ENCODE results near the gene TMEM250.
"Not testable (repeated sequence)": the region's sequence is repeated elsewhere in the genome, so short reads cannot be mapped to it uniquely, and the experiment has no call there.

TMEM250 gene

DNA sequence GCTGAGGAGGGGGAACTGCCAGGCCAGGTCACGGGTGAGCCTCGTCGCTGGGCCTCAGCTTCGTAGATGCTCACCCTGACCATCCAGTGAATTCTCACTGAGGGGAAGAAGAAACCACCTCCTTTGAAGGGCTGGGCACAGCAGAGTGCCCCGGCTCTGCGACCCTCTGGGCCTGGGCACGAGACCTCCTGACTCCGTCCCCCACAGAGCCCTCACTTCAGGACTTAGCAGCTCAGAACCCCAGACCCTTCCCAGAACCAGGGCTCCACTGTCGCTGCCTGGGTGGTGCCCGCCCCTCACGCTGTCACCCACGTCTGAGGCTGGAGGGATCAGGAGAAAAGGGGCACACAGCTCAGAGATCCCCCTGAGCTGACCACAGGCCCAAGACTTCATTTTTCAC is 34.3 kb upstream of the TMEM250 start:
- no peak for DNase-seq (ENCODE audit: extremely low read depth, insufficient read length)
- no peaks in the 10 kb centered on the region for H3K27me3 ChIP-seq (replicated peaks; ENCODE audit: control insufficient read depth, insufficient read depth, low read length)
- TF ChIP-seq, protein P1, sequence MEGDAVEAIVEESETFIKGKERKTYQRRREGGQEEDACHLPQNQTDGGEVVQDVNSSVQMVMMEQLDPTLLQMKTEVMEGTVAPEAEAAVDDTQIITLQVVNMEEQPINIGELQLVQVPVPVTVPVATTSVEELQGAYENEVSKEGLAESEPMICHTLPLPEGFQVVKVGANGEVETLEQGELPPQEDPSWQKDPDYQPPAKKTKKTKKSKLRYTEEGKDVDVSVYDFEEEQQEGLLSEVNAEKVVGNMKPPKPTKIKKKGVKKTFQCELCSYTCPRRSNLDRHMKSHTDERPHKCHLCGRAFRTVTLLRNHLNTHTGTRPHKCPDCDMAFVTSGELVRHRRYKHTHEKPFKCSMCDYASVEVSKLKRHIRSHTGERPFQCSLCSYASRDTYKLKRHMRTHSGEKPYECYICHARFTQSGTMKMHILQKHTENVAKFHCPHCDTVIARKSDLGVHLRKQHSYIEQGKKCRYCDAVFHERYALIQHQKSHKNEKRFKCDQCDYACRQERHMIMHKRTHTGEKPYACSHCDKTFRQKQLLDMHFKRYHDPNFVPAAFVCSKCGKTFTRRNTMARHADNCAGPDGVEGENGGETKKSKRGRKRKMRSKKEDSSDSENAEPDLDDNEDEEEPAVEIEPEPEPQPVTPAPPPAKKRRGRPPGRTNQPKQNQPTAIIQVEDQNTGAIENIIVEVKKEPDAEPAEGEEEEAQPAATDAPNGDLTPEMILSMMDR (IDR thresholded peaks at IDR 0.05; ENCODE audit: insufficient read depth, low read length, poor library complexity, severe bottlenecking) = no peak

DNA sequence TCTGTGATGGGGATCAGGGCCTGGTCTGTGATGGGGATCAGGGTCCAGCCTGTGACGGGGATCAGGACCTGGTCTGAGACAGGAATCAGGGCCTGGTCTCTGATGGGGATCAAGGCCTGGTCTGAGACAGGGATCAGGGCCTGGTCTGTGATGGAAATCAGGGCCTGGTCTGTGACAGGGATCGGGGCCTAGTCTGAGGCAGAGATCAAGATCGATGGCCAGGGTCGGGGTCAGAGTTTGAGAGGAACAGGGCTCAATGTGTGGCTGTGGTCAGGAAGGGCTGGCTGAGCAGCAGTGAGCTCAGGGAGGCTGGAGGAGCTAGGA is 33.8 kb upstream of the TMEM250 start:
- TF ChIP-seq, protein P1 (IDR thresholded peaks at IDR 0.05; ENCODE audit: insufficient read depth, low read length, poor library complexity, severe bottlenecking) = no peak
- H3K4me3 ChIP-seq (replicated peaks; ENCODE audit: low read depth, low read length) = no peak overlapping the region
- H3K36me3 ChIP-seq (ENCODE audit: control insufficient read depth, insufficient read depth, low read length) = no peaks in the 10 kb centered on the region
- DNase-seq (ENCODE audit: extremely low read depth, insufficient read length) = no peak
- no peaks in the 10 kb centered on the region for H3K27me3 ChIP-seq (replicated peaks; ENCODE audit: control insufficient read depth, insufficient read depth, low read length)

More for the DNA sequence above, 34.3 kb upstream of the TMEM250 start:
- no peaks in the 10 kb centered on the region for H3K36me3 ChIP-seq (ENCODE audit: control insufficient read depth, insufficient read depth, low read length)
- H3K4me3 ChIP-seq (replicated peaks; ENCODE audit: low read depth, low read length) = no peak overlapping the region

DNA sequence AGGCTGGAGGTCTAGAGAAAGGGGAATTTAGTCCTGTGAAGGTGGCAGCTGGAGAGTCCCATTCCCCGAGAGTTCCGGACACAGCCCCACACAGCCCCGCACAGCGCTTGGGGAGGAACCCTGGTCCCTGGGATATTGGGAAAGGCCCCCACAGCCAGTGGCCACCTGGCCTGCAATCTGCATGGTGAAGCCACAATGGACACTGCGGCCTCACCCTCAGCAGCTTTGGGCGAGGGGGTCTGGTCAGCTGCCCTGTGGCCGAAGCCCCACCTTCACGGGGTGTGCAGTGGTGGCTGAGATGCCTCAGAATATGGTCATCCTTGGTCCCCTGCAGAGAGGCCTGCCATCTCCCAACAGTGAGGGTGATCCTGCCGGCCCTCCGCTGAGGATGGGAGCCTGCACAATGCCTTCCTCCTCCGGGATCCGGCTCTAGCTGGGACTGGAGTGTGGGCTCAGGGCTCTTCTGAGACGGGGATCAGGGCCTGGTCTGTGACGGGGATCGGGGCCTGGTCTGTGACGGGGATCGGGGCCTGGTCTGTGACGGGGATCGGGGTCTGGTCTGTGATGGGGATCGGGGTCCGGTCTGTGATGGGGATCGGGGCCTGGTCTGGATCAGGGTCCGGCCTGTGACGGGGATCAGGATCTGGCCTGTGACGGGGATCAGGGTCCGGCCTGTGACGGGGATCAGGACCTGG is 33.3 kb upstream of the TMEM250 start:
- TF ChIP-seq, protein P1 (IDR thresholded peaks at IDR 0.05; ENCODE audit: insufficient read depth, low read length, poor library complexity, severe bottlenecking) = no peak
- Histone ChIP-seq H3K36me3 (ENCODE audit: control insufficient read depth, insufficient read depth, low read length) (no peaks in the 10 kb centered on the region), H3K4me3 (replicated peaks; ENCODE audit: low read depth, low read length) (no peak overlapping the region), H3K27me3 (replicated peaks; ENCODE audit: control insufficient read depth, insufficient read depth, low read length) (no peaks in the 10 kb centered on the region)
- DNase-seq (ENCODE audit: extremely low read depth, insufficient read length) = no peak

DNA sequence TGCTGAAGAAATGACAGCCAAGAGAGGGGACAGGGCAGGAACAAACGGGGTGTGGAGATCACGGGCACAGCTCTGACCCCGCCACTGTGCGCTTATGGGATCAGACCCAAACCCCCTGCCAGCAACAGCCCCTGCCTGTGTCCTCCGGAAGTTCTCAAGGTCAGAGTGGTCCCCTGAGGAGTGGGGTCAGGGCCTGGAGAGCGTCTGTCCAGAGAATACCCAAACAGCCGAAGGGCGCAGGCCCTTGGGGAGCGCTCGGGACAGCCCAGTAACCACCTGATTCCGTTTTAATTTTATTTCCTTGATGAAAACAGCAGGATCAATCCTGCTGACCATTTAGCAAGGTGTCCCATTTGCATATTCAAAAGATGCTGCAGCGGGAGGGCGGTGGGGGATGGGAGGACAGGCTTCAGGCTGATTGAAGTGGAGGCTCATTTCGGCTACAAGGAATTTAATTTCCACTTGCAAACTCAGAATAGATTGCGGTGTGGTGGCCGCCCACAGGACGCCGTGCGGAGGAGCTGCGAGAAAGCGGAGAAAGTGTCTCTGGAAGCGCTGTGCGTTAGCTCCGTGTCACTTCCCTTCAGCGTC is 32.6 kb upstream of the TMEM250 start:
- TF ChIP-seq, protein P1 (IDR thresholded peaks at IDR 0.05; ENCODE audit: insufficient read depth, low read length, poor library complexity, severe bottlenecking) = no peak
- H3K27me3 ChIP-seq (replicated peaks; ENCODE audit: control insufficient read depth, insufficient read depth, low read length) = no peaks in the 10 kb centered on the region; the same call in 1 of the 2 replicates
- DNase-seq (ENCODE audit: extremely low read depth, insufficient read length) = no peak
- H3K4me3 ChIP-seq (replicated peaks; ENCODE audit: low read depth, low read length) = no peak overlapping the region
- no peaks in the 10 kb centered on the region for H3K36me3 ChIP-seq (ENCODE audit: control insufficient read depth, insufficient read depth, low read length)

DNA sequence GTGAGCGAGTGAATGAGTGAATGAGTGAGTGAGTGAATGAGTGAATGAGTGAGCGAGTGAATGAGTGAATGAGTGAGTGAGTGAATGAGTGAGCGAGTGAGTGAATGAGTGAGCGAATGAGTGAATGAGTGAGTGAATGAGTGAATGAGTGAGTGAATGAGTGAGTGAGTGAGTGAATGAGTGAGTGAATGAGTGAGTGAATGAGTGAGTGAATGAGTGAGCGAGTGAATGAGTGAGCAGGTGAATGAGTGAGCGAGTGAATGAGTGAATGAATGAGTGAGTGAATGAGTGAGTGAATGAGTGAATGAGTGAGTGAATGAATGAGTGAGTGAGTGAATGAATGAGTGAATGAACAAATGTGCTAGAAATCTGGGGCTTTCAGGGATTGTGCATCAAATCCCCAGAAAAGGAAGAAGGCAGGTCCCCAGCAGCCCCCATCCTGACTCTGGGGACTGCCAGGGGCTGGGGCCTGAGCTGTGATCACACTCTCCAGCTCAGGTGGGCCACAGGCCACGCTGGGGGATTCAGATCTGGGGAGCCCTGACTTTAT is 32.1 kb upstream of the TMEM250 start:
- not testable (repeated sequence) for H3K4me3 ChIP-seq (replicated peaks; ENCODE audit: low read depth, low read length); H3K27me3 ChIP-seq (replicated peaks; ENCODE audit: control insufficient read depth, insufficient read depth, low read length); H3K36me3 ChIP-seq (ENCODE audit: control insufficient read depth, insufficient read depth, low read length); DNase-seq (ENCODE audit: extremely low read depth, insufficient read length)

DNA sequence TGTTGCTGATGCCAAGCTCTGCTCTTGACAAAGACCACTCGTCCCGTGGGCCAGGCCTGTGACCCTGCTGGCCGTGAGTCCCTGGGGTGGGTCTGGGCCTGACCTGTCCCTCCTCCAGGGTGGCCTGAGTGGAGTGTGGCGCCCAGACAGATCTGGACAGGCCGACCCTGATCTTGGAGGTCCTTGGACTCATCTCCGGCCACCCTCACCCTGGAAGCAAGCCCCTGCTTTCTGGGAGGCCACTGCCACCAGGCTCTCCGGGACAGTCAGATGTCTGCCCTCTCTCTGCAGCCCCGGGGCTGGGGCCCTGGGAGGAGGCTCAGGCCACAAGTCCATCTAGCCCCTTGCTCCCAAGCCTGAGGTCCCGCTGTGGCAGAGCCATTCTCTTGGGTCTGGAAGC is 31.2 kb upstream of the TMEM250 start:
- H3K4me3 ChIP-seq (replicated peaks; ENCODE audit: low read depth, low read length) = no peak overlapping the region
- DNase-seq (ENCODE audit: extremely low read depth, insufficient read length) = no peak
- TF ChIP-seq, protein P1 (IDR thresholded peaks at IDR 0.05; ENCODE audit: insufficient read depth, low read length, poor library complexity, severe bottlenecking) = no peak
- no peaks in the 10 kb centered on the region; the same call in 1 of the 2 replicates for H3K27me3 ChIP-seq (replicated peaks; ENCODE audit: control insufficient read depth, insufficient read depth, low read length)
- H3K36me3 ChIP-seq (ENCODE audit: control insufficient read depth, insufficient read depth, low read length) = no peaks in the 10 kb centered on the region
